ENCODE data around the gene SUSD2. TPM values are rescaled to one million over a fixed set of nuclear protein-coding genes. Genes with fewer than 3 reads are reported as not detected.

Gene SUSD2
- total RNA-seq, 4 donors from 2014 or later: 5.1 to 41.4 (median 29.0) TPM

Other genes with a start within 250 kb of the SUSD2 start
- 10 to 100 TPM in 1 of 4 donors, 1 to 10 TPM in 3; 3.2 to 13.5 (median 6.7) TPM for gene GSTT2B, start 220.3 kb upstream of the SUSD2 start, total RNA-seq
- gene DDTL, start 214.6 kb upstream of the SUSD2 start, total RNA-seq: 1 to 10 TPM in 3 of 4 donors, not detected in 1; 1.5 to 2.0 (median 2.0) TPM
- 100 to 1,000 TPM; 103 to 171 (median 130) TPM for gene DDT, start 207.0 kb upstream of the SUSD2 start, total RNA-seq
- gene GSTT2, start 201.4 kb upstream of the SUSD2 start, total RNA-seq: under 1 TPM in 1 of 4 donors, not detected in 3; 0.81 TPM
- gene GSTT4, start 176.0 kb upstream of the SUSD2 start, total RNA-seq: not detected
- gene CABIN1, start 170.2 kb upstream of the SUSD2 start, total RNA-seq: 10 to 100 TPM; 26.7 to 97.3 (median 42.5) TPM
- 10 to 100 TPM; 13.4 to 38.8 (median 17.5) TPM for gene GGT5, start 63.6 kb downstream of the SUSD2 start, total RNA-seq
- gene SPECC1L, start 89.3 kb downstream of the SUSD2 start, total RNA-seq: 10 to 100 TPM; 15.7 to 28.5 (median 21.4) TPM
- 1 to 10 TPM; 2.2 to 5.1 (median 3.4) TPM for gene ADORA2A, start 246.1 kb downstream of the SUSD2 start, total RNA-seq

All from suprapubic skin (tissue), 4 donors.